ENCODE results near the gene RGMA.
"Not testable (repeated sequence)": the region's sequence is repeated elsewhere in the genome, so short reads cannot be mapped to it uniquely, and the experiment has no call there.

Gene RGMA

GRCh38 chr15:93066834-93067648 lies 22.0 kb downstream of the RGMA start:
- no peak for DNase-seq (ENCODE audit: low read depth)

DNA sequence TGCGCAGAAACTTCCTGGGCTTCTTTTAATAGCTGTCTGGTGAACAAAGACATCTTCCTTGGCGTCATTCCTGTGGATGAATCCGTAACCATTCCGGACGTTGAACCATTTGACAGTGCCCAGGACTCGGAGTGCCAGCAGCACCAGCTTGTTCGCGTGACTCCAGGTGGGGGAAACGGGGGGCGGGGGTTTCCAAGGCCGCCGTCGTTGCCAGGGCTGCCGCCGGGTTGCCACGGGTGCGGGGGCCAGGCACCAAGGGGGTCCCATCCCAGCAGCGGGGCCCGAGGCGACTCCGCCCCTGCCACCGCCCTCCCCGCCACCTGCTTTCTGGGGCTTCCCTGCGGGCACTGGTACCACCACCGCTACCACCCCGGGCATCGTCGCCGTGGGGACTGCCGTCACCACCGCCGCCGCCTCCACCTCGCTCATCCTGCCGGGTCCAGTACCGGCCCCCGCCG lies 22.8 kb downstream of the RGMA start:
- DNase-seq (ENCODE audit: low read depth) = no peak

DNA sequence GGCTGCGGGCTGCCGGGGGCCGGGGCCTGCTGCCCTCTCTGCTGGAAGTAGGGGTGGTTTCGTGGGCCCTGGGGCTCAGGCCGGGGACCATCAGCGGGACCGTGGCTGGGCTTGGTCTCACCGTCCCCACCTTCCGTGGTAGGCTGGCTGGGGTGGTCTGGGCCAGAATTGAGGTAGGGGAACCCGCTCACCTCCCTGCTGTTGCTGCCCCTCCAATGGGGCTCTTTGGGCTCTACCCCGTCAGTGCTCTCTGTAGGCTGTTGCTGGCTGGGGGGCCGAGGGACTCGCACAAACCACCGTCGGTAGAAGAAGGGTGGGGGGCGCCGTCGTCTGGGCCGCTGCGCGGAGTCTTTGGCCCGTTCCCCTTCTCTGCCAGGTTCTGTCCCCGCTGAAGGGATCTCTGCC lies 23.4 kb downstream of the RGMA start:
- no peak for DNase-seq (ENCODE audit: low read depth)

DNA sequence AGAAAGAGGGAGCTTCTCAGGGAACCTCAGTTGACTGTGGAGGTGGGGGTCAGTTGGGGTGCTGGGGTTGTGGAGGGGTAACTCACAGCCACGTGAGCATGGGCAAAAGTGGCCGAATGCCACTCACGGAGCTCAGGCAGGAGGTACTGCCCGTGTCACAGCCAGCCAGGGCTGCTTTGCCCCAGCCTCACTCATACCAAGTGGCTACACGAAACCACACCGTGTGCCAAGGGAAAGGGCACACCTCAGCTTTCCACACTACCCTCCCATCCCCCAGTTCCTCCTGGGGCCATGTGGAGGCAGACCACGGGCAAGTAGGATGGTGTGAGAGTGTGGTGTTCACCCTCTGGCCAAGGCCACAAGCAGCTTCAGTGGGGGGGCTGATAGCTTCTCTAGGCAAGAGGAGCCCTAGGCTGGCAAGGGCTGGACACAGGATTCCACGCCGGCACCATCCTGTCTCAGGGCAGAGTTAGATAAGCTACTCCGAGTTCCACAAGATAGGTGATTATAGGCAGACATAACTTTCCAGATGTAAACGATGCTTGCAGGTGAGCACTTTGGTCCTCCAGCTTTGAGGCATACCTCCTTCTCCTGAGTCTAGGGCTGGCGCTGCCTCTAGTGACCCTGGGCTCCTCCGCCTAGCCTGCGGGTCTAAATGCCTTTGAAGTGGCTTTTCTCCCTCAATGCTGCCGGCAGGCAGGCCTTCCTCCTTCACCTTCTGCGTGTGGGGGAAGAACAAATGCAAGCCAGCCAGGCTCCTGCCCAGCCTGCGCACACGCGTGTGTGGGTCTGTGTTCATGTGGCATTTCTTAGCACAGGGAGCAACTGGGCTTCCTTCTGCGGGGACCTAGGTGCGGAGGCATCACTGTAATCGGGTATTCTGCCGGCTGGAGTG lies 25.0 kb downstream of the RGMA start:
- no peak for DNase-seq (ENCODE audit: low read depth)

- DNase-seq (ENCODE audit: low read depth) = no peak
These were observed 25.7 kb downstream of the RGMA start for GRCh38 chr15:93063262-93063671.

GRCh38 chr15:93062628-93063261 lies 26.3 kb downstream of the RGMA start:
- DNase-seq (ENCODE audit: low read depth) = not testable (repeated sequence)

DNA sequence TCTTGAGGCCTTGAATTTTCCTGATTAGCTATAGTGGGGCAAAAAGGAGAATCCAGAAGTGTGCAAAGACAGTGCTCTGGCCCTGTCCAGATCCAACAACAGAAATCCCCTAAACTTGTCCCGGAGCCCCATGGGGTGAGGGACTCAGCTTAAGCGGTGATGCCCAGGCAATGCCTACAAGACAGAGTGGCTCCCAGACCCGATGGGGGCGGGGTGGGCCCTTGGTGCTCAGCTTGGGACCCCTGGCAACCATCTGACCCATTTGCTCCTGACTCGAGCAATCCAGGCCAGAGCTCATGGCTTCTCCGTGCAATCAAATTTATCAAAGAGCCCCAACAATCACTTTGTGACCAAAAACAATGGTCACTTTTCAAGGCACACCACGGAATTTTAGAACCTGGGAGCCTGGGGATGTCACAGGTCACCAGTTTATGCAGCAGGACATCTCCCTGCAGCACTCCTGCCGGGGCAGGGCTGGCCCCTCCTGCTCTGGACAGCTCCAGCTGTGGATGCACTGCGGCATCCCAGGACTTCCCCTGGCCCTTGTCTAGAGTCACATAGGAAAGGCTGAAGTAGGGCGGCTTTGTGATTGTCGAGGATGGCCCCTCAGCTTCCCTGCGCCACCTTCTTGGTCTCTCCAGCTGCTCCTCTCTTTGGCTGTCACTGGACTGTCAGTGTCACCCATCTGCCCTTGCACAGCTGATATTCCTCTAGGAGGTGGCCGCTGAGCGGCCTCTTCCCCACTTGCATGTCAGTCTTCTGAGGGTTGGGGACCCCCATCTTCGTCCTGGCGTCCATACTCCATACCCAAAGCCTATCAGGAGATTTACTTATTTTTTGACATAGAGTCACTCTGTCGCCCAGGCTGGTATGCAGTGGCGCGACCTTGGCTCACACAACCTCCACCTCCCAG lies 28.4 kb downstream of the RGMA start:
- no peak for DNase-seq (ENCODE audit: low read depth)

GRCh38 chr15:93059442-93059841 lies 29.6 kb downstream of the RGMA start:
- DNase-seq (ENCODE audit: low read depth) = no peak

DNA sequence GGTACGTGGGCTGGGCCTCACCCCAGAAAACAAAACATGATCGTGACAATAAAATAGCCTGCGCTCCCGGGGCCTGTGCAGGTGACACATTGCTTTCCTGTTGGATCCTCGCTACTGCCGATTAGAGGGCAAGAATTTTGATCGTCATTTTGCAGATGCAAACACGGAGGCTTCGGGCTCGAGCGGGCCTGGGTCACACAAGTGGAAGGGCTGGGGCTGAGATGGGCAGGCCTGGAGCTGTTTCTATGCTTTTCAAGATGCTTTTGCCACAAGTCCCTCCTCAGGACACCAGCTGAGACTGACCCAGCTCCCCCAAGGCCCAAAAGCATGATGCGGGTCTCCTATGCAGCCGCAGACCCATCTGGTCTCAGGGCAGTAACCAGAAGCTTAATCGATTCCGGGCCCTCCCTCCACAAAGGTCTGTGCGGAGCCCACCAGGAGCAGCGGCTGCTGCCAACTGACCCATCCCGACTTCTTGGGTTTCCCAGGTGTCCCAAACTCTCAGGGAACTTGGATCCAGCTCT lies 30.0 kb downstream of the RGMA start:
- no peak for DNase-seq (ENCODE audit: low read depth)

- DNase-seq (ENCODE audit: low read depth) = no peak
These were observed 30.9 kb downstream of the RGMA start for GRCh38 chr15:93058128-93058527.

- no peak for DNase-seq (ENCODE audit: low read depth)
These were observed 31.4 kb downstream of the RGMA start for GRCh38 chr15:93057618-93058017.

- no peak for DNase-seq (ENCODE audit: low read depth)
These were observed 32.2 kb downstream of the RGMA start for GRCh38 chr15:93056836-93057235.

DNA sequence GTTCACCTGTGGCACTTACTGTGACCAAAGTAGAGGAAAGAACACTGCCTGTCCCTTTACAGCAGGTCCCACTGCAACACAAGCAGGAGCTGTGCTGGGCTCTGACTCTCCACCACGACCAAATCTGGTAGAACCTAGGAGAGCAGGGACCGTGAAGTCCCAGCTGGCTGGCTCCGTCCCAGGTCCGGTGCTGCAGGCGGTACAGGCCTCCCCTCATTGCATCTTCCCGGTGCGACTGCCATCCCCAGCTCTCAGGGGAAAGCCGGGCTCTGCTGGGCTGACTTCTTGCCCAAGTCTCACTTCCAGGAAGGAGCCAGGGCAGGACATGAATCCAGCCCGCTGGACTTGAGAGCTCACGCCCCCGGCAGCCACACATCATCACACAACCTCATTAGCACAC lies 33.8 kb downstream of the RGMA start:
- DNase-seq (ENCODE audit: low read depth) = no peak

DNA sequence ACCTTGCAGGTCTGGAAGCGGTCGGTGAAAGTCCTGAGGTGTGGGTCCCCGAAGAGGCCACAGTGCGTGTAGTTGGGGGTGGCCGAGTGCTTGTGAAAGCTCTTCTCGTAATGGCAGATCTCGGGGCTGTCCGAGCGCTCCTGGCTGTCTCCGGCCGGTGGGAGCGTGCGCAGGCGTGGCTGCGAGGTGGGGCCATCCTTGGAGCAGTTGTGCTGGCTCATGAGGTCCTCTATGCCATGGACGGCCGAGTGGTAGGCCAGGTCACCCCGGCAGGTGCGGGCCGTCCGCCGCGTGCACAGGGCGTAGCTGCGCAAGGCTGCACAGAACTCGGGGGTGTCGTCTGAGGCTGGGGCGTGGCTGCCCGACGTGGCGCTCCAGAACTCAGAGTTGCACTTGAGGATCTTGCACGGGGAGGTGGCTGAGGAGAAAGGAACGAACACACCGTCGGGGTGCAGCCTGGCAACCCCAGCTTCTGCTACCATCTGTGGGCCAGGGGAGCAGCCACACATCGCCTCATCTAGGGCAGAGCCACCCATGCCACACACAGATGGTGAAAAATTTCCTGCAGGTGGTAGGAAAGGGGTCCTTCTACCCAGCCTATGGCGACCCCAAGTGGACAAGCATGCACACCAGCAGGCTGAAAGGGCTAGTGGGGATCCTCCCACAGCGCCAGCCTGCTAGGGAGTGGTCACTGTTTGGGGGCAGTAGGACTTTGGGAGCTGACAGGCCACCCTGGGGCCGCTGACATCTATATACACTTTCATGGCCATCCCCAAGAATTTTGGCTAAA lies 36.7 kb downstream of the RGMA start:
- DNase-seq (ENCODE audit: low read depth) = no peak

GRCh38 chr15:93051236-93052089 lies 37.5 kb downstream of the RGMA start:
- DNase-seq (ENCODE audit: low read depth) = no peak

DNA sequence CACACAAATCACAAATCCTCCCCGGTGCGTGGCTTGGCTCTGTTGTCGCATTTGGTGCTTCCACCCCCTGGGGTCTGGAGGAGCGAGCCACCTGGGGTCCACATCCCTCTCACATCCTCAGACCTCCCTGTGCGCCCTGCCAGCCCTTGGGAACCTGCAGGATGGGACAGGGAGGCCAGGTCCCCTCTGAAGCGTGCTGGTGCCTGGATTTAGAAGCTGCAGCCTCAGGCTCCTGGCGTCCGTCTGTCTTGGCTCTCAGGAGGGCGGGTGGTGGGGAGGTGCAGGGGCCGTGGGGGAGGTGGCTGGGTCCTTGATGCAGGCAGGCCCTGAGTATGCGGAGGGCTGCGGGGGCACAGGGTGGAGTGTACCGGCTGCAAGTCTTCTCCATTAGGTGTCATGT lies 38.4 kb downstream of the RGMA start:
- no peak for DNase-seq (ENCODE audit: low read depth)

DNA sequence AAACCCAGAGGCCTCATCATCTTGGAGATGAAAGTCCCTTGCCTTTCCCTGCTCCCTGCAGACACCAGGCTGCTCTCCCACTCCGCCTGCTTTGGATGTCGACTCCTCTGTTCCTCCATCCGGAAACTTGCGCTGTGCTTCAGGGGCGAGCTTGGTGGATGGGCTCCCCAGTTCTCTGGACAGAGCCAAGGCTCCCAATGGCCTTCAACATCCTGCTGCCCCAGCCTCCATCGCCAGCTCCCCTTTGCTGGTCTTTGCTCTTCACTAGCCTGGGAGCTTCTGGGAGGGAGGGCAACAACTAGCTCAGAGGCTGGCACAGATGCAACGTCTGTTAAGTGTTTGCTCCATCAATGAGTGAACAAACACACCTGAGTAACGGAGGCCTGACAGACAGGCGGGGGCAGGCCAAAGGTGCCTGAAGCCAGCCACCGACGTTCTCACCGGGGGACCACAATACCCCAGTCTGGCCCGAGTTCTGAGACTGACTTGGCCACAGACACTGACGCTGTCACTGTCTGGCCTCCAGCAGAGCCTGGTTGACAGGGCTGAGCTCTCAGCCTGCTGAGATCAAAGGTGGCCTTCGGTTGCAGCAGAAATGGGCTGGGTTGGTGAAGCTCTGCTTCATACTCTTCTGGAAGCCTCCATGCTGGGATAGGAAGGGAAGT lies 39.0 kb downstream of the RGMA start:
- DNase-seq (ENCODE audit: low read depth) = no peak

GRCh38 chr15:93049233-93049632 lies 39.8 kb downstream of the RGMA start:
- no peak for DNase-seq (ENCODE audit: low read depth)

DNA sequence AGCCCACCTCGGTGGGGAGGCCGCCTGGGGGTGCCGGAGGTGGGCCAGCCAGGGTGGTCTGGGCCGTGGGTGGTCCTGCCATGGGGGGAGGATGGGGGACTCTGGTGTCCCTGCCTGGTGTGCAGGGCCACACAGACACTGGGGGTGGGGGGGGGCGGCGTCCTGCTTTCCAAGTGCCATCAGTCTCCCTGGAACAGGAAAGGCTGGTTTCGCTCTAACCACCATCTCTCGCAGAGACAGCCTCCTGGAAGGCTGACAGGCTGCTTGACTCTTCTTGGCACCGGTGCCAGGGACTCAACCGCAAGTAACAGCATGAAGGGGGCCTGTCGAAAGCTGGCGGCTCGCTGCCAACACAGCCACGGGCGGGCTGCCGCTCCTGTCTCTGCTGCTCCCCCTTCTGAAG lies 40.3 kb downstream of the RGMA start:
- DNase-seq (ENCODE audit: low read depth) = no peak
